Stimulated activated CD8-positive, alpha-beta memory T cell treated with anti-CD3 and anti-CD28 coated beads, Interleukin-15, amount 100 ng/mL, for 24 hours (primary cell): ENCODE data around the gene BCL2L1.
A peak's percentile ranks its signal among the peaks of the same experiment; 100 is the strongest.
"Not testable (repeated sequence)": the region's sequence is repeated elsewhere in the genome, so short reads cannot be mapped to it uniquely, and the experiment has no call there.

Source experiments
- DNase-seq: peaks from one replicate; pipeline ENCODE4 v3.0.0-alpha.2; 2020; ENCODE audit warnings: low read depth

Gene BCL2L1

DNA sequence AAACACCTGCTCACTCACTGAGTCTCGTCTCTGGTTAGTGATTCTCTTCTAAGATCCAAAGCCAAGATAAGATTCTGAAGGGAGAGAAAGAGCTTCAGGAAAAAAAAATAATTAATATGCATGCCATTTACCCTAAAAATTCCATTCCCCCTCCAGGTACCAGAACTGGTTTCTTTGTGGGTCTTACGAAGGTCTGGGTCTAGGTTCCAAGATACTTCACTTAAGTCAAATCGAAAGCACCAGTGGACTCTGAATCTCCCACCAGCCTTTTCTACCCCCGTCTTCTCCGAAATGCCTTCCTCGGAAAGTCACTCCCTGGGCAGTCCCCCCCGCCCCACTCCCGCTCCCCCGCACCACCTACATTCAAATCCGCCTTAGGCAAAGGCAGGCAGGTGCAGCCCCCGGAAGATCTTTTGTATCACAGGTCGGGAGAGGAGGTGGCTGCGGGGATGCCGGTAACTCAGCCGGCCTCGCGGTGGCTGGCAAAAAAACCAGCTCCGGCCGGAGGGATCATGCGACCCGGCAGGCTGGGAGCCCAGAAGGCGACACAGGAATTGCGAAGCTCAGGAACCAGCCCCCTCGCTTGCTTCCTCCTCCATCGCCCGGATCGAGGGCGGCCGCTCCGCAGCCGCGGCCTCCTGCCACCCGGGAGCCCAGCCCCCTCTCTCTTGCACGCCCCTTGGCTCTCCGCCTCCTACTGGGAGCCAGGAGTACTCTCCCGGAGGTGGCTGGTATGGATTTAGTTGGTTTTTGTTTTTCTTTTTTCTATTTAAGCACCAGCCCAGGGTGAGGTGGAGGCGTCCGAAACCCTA lies at the start of gene BCL2L1:
Gene BCL2L1, minus strand, starts transcription at position 612 of the 812 bp plus-strand sequence. CDS start 650 bp downstream, outside the sequence.
- peak; percentile 32 for DNase-seq

DNA sequence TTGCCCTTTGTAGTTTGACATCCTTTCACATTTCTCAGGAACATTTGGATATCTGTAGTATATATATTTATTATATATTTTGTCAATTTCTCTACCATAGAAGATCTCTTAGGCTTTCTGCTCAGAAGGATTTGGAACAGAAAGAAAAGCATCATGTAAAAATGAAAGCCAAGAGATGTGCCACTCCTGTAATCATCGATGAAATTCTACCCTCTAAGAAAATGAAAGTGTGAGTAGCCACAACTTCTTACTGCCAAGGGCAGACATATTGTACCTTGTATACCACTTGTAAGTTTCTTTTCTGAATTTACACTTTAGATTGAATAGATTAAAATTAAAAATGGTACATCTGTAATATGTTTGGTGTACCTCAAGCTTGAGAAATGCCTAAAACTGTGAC lies 47.6 kb upstream of the BCL2L1 start:
- DNase-seq = no peak

DNA sequence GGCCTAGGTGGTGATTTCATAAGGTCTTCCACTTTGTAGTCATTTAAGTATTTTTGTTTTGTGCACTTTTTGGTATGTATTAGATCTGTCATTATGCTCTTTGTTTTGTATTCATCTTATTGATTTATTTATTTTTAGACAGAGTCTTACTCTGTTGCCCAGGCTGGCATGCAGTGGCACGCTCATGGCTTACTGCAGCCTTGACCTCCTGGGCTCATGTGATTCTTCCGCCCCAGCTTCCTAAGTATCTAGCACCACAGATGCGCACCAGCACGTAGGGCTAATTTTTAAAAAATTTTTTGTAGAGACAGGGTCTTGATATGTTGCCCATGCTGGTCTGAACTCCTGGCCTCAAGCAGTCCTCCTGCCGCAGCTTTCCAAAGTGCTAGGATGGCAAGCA lies 47.0 kb upstream of the BCL2L1 start:
- no peak for DNase-seq

DNA sequence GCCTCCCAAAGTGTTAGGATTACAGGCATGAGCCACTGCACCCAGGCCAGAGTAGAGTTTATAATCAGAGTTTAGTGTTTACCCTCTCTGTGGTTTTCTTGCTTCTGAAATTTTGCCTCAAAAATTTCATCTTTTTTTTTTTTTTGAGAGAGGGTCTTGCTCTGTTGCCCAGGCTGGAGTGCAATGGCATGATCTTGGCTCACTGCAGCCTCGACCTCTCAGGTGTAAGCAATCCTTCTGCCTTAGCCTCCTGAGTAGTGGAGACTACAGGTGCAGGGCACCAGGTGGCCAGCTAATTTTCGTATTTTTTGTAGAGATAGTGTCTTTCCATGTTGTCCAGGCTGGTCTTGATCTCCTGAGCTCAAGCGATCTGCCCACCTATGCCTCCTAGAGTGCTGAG lies 45.1 kb upstream of the BCL2L1 start:
- DNase-seq = no peak

DNA sequence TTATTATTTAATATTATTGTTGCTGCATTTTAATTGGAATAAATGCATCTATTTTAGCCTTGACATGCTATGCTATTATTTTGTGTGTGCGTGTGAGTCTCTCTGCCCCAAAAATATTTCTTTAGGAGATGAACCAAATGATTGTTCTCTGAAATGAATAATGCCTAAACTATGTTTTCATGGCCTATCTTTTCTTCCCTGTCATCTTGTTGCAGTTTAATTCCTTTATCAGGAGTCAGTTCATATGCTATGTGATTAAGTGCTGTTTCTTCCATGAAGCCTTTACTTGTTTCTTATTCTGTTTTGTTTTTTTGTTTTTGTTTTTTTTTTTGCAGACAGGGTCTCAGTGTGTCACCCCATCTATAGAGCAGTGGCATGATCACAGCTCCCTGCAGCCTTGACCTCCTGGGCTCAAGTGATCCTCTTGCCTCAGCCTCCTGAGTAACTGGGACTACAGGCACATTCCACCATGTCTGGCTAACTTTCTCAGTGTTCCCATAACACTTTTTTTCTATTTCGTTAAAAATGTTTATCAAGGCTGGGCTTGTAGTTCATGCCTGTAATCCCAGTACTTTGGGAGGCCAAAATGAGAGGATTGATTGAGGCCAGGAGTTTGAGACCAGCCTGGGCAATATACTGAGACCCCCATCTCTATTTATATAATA lies 42.1 kb upstream of the BCL2L1 start:
- DNase-seq = no peak

DNA sequence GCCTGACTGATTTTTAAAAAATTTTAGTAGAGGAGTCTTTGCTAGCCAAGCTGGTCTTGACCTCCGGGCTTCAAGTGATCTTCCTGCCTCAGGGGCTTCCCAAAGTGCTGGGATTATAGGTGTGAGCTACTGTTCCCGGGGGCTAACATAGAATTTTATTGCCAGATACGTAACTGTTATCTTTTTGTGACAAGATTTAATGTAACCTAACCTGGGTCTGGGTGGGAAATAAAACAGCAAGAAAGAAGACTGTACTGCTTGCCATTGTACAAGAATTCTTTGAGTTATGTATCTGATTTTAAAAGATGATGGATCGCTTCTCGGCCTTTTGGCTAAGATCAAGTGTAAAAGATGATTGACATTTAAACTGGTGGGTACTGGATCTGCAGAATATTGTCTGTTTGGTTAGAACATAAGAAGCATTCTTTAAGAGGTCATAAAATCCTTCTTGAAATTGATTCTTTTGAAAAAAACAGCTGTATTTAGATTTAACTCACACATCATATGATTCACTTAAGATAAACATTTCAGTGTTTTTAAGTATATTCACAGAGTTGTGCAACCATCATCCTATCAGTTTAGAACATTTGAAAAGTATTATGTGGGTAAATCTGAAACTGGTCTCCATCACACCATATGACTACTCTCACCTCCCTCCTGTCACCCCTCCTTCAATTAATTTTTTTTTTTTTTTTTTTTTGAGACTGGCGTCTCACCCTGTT lies 38.0 kb upstream of the BCL2L1 start:
- DNase-seq = no peak

DNA sequence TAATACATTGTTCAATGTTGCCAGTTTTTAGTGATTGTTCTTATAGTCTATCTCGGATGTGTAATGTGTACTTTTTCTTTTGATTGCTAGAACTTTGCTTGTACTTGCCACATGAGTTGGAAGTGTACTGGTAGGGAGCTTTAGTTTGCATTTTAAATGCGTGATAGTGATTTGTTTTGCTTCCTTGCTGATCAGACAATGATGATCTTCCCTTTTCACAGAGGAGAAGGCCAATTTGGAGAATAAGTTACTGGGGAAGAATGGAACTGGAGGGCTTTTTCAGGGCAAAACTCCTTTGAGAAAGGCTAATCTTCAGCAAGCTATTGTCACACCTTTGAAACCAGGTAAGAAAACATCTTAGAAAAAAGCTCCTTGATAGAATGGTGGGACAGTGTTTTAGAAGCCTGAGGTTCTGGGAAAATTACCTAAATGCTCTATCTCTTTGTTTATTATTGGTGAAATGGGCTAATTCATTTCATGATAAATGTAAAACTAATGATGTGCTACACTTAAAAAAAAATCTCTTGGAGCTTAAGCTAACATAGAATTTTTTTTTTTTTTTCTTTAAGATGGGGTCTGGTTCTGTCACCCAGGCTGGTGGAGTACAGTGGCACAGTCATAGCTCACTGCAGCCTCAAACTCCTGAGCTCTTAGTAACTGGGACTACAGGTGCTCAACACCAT lies 37.3 kb upstream of the BCL2L1 start:
- DNase-seq = no peak

DNA sequence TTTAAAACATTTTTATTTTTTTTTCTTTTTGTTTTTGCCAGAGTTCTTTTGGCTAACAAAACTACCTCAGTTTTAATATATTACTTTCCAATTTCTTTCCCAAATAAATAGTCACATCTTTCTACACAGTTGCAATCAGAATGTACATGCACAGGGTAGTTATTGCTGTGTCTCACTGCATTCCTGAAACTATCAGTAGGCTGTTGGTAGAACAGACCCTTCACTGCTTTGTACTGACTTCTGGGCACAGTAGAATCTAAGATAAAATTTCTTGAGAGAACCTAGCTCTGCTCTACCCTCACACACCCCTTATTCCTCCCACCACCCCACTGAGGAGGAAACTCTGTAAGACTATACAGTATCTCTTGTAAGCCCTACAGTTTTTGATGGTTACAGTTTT lies 36.3 kb upstream of the BCL2L1 start:
- no peak for DNase-seq

DNA sequence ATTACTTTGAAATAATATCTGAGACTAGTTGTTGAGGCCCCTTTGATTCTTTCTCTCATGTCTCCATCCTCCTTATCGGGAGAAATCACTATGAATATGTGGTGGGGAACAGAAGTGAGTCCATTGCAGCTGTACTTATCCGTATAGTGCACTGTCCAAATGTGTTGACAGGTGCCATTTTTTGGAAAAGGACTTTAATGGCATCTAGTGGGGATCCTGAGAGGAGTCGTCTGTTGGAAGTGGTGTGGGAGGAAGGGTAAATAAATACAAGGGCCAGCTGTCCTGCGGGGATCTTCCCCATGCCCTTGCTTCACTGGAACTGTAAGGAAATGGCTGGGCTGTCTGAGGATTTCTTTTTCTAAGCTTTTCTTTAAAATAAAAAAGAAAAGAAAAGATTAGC lies 35.9 kb upstream of the BCL2L1 start:
- no peak for DNase-seq

DNA sequence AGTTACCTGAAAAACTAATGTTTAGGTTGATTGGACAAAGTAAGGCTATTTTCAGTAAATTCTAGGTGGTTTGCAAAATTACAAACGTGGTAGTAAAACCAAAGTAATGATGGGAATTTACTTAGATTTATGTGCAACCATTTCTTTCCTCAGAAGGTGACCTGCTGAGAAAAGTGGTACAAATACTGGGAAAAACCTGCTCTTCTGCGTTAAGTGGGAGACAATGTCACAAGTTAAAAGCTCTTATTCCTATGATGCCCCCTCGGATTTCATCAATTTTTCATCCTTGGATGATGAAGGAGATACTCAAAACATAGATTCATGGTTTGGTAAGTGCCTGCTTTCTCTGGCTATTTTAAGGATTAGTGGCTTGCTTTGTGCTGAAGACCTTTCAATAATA lies 34.6 kb upstream of the BCL2L1 start:
- DNase-seq = no peak

DNA sequence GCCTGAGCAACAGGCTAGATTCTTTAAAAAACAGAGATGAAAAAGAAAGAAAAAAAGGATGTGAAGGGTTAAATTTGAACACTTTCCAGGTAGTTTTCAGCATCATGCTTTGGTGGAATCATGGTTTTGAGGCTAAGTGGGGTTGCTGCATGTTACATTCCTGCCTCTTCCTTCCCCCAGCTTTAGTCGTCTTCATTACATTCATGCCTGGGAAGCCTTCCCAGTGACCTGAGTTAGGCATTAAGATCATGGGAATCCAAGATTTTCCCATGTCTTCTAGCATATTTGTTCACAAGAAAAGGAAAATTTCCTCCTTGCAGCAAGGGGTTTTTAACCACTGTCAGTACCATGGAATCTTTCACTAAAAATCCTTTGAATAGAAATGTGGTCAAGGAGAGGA lies 28.5 kb upstream of the BCL2L1 start:
- no peak for DNase-seq

DNA sequence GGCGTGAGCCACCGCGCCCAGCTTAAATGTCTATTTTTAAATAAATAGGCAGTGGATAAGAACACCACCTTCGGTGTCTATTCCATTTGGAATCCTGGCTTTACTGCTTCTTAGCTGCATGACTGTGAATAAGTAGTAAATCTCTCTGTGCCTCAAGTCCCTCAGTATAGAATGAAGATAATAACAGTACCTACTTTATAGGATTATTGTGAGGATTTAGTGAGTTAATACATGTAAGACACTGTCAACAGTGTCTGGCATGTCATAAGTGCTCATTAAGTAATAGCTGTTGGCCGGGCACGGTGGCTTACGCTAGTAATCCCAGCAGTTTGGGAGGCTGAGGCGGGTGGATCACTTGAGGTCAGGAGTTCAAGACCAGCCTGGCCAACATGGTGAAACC lies 26.6 kb upstream of the BCL2L1 start:
- no peak for DNase-seq

DNA sequence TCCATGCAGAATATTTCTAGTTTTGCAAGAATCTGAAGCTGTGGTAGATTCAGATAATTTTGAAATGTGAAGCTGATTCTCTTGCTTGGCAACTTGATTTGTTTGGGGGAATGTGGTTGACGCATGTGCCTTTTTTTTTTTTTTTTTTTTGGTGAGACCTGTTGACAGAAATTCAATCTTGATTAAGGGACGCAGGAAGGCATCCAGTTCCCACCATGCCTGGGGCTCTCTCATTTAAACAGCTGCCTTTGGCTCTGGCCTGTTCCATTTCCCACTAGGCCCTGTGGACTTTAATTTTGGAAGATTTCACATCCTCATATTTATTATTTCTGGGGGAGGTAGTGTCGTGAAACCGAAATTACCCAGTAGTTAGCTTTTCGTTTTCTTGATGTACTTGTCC lies 25.0 kb upstream of the BCL2L1 start:
- DNase-seq = no peak

DNA sequence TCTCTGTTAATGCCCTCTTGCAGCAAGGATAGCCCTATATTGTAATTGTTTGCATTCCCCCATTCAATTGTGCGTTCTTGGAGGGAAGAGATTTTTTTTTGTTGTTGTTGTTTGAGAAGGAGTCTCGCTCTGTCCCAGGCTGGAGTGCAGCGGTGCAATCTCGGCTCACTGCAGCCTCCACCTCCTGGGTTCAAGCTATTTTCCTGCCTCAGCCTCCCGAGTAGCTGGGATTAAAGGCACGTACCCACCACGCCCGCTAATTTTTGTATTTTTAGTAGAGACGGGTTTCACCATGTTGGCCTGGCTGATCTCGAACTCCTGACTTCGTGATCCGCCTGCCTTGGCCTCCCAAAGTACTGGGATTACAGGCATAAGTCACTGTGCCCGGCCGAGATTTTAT lies 24.4 kb upstream of the BCL2L1 start:
- not testable (repeated sequence) for DNase-seq

DNA sequence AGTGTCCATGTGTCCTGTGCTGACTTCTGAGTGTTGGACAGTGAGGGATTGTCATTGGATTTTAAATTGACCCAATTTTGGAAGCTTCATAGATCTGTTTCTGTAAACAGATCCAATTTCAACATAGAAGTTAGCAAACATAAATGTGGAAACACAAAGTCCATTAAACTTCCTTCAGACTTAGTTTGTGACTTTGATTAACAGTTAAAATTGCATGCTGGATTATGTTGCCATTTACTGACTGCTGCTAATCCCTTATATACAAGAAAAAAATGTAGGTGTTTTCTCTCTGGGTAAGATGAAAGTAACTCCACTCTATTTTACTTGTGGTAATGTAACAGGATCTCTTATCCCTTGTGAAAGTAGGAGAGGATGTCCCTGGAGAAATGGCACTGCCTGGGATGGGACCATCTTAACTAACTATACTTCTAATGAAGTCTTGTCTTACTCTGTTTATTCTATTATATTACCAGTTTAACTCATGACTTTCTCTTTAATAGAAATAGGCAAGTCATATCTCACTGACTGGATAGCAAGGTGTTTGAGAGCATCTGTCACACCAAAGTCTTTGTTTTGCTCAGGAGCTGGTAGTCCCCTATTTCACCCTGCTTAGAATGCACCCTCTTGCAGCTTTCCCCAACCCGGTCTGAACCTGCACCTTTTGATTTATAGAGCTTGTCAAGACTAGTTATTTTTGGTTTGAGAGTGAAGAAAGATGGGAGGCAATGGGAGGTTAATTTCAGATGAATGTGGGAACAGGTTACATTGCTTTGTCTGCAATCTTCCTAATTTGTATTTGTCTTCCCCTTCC lies 23.6 kb upstream of the BCL2L1 start:
- DNase-seq = no peak

DNA sequence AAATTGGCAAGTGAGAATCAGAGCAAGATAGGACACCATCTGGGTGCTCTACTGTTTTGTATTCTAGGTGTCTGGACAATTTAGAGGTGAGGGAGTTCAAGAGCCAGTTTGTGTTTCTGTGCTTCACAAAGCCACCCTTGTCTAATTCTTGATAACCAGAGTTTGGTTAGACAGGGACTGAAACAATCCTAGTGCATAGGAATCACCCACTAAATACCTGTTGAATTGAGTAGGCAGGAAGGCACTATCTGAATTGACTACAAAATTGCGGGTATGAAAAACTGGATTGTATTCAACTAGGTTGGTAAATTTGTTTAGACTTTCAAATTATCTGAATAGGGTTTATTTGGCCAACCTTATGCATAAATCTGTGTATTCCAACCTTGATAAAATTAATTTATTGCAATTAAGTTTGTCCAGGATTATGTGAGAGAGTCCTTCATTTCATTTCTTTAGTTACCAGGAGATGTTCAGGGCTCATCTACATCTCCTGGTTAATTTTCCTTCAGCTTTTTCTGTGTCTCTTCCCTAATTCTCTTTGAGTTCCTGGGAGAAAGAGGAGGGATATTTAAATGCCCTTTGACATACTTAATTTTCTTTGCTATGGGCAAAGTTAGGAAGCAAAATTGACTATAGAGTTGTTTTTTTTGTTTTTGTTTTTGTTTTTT lies 18.1 kb upstream of the BCL2L1 start:
- DNase-seq = no peak

DNA sequence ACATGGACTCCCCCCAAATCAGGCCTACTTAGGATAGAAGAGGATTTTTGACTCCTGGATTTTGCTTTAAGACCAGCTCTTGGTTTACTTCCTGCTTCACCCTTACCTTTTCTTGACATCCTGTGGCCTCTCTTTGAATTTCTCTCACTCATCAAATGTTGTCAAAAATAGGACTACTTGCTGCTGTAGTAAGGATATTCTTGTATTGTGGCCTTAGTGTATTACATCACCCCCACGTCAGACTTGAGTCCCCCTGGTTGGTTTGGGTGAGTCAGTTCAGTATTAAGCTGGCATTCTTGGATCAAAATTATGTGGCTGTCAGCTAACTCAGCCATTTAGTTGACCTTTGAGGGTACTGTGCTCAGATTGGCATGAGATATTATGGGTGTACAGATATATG lies 17.5 kb upstream of the BCL2L1 start:
- DNase-seq = no peak

DNA sequence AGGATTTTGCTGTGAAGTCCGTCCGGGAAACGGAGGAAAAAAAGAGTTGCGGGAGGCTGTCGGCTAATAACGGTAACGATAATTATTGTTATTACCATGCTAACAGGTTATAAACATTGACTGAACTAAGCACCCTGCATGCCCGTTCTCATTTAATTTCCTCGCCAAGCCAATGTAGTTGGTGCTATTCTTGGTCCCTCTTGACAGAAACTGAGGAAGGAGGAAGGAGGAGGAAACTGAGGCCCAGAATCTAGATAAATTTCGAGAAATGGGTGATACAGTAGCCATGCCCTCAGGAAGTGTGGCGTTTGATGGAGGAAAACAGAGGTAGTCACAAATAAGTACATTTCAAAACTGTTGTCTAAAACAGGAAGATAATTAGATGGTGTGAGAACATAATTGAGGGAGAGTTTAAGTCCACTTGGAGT lies 16.9 kb upstream of the BCL2L1 start:
- DNase-seq = no peak

DNA sequence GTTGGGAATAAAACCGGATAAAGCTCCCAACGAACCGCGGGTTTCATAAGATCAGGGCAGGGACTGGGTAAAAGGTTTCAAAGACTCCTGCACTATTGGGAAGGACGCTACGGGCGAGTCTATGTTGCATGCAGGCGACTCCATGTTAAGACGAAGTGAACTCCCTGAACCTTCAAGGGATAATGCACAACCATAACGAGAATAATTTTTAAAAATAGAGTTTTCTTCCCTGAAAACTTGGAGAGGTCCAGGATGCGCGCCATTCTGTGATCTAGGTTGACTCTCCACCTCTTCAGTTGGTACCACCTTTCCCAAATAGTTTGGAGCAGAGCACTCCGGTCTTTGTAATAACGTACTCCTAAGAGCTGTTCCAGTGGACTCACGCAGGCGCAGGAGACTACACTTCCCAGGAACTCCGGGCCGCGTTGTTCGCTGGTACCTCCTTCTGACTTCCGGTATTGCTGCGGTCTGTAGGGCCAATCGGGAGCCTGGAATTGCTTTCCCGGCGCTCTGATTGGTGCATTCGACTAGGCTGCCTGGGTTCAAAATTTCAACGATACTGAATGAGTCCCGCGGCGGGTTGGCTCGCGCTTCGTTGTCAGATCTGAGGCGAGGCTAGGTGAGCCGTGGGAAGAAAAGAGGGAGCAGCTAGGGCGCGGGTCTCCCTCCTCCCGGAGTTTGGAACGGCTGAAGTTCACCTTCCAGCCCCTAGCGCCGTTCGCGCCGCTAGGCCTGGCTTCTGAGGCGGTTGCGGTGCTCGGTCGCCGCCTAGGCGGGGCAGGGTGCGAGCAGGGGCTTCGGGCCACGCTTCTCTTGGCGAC lies 16.3 kb upstream of the BCL2L1 start, which contains the start of gene TPX2:
Gene TPX2, plus strand, starts transcription at position 562 of the 821 bp plus-strand sequence. CDS start 18,187 bp downstream, outside the sequence.
- peak; percentile 50 for DNase-seq

DNA sequence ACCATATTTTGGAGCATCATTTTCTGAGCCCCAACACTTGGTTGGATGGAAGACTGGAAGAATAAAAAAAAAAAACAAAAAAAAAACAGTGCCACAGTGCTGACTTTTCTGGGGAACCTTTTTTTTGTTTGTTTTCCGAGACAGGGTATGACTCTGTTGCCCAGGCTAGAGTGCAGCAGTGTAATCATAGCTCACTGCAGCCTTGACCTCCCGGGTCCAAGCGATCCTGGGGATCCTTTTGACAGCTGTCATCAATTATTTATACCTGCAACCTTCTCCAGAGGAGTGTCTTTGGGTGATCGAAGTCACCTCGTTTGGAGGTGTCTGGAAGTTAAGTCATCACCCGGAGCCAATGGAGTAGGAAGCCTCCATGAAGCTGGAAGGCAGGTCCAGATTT lies 8.7 kb upstream of the BCL2L1 start:
- DNase-seq = no peak
